Left cardiac atrium (tissue), 4 donors: ENCODE data around the gene TSKU. TPM values are rescaled to one million over a fixed set of nuclear protein-coding genes. Genes with fewer than 3 reads are reported as not detected.

Source experiments
- ATAC-seq, 2 donors: fragments of 200-7000 bp; cut with Tn5 transposase; one replicate each; pipeline ENCODE4 v1.9.1; 2020; ENCODE audit warnings: mild to moderate bottlenecking in 2 of 2, moderate library complexity in 2 of 2
- DNase-seq: peaks from one replicate; pipeline ENCODE4 v3.0.0-alpha.2; 2020
- intact Hi-C, 2 donors: fragments of 100-400 bp; cut with DNase I; formaldehyde crosslinking; loops; one replicate each; pipeline versions ENCODE4 v1.14.1 to v1.15.1; 2022 to 2023
- total RNA-seq, 2 donors: library from RNA; stranded (reverse); fragmentation: NEBNext Ultra II Directional; extraction: Animal tissue kit (Norgen Biotek cat#: 25700); gene quantifications; one replicate each; pipeline ENCODE4 v1.2.1, GENCODE V29; 2021
- donor health status: DM: no; HTN: yes; CAD: no.
- donor health status: DM: no; HTN: yes; CAD: no; lungs with severe emphysema.
- donor health status: DM: yes; HTN: yes; CAD: no.
- donor health status: Dilated cardiomyopathy.

The TSKU gene
- total RNA-seq, 2 donors from 2014 or later, result 27.7 to 33.3 TPM

GRCh38 chr11:76795936-76796441 is 12.8 kb downstream of the TSKU start:
- ATAC-seq (no peak), DNase-seq (no peak)
- intact Hi-C loops, result no loop called here

GRCh38 chr11:76796511-76797198 is 13.5 kb downstream of the TSKU start:
- no peak for DNase-seq
- no peak for ATAC-seq
- intact Hi-C loops, result no loop called here

GRCh38 chr11:76797341-76798201 is 14.4 kb downstream of the TSKU start:
- intact Hi-C loops, result loop anchor here in 1 of 2 donors (2.0 kb wide), 1 partner anchor 63 kb away; no protein-coding TSS in a partner anchor
- ATAC-seq (no peak), DNase-seq (no peak)

- no peak for ATAC-seq
- intact Hi-C loops, result loop anchor here in 1 of 2 donors (2.0 kb wide), 1 partner anchor 63 kb away; no protein-coding TSS in a partner anchor
- DNase-seq, result no peak
Measured at GRCh38 chr11:76798202-76798581, 15.0 kb downstream of the TSKU start.

GRCh38 chr11:76798671-76799065 is 15.5 kb downstream of the TSKU start:
- DNase-seq, result no peak
- intact Hi-C loops, result loop anchor here (1.0 to 2.0 kb wide), 2 partner anchors 64 kb away; no protein-coding TSS in a partner anchor
- peak; percentile 1 to 4 for ATAC-seq

- intact Hi-C loops, result loop anchor here (1.0 to 2.0 kb wide), 2 partner anchors 64 to 65 kb away; no protein-coding TSS in a partner anchor
- ATAC-seq (peak; percentile 90 to 93), DNase-seq (peak; percentile 93)
Measured at GRCh38 chr11:76799066-76799804, 16.1 kb downstream of the TSKU start.

GRCh38 chr11:76800466-76801200 is 17.5 kb downstream of the TSKU start:
- intact Hi-C loops, result loop anchor here (10.0 kb wide), 2 partner anchors 64 to 314 kb away; partner anchors contain the start of gene ACER3 (in 1 of the 2)
- DNase-seq (no peak), ATAC-seq (no peak)

- intact Hi-C loops, result loop anchor here (10.0 kb wide), 2 partner anchors 64 to 314 kb away; partner anchors contain the start of gene ACER3 (in 1 of the 2)
- DNase-seq (no peak), ATAC-seq (no peak)
Measured at GRCh38 chr11:76801225-76801624, 18.1 kb downstream of the TSKU start.

GRCh38 chr11:76801736-76802135 is 18.6 kb downstream of the TSKU start:
- ATAC-seq, result no peak
- intact Hi-C loops, result loop anchor here (10.0 kb wide), 2 partner anchors 63 to 313 kb away; partner anchors contain the start of gene ACER3 (in 1 of the 2)

GRCh38 chr11:76802151-76802550 is 19.0 kb downstream of the TSKU start:
- DNase-seq (no peak), ATAC-seq (no peak)

More at GRCh38 chr11:76801736-76802135, 18.6 kb downstream of the TSKU start:
- no peak for DNase-seq

GRCh38 chr11:76802621-76803020 is 19.5 kb downstream of the TSKU start:
- intact Hi-C loops, result loop anchor here (10.0 kb wide), 2 partner anchors 62 to 312 kb away; partner anchors contain the start of gene ACER3 (in 1 of the 2)
- no peak for ATAC-seq
- DNase-seq, result no peak

More at GRCh38 chr11:76802151-76802550, 19.0 kb downstream of the TSKU start:
- intact Hi-C loops, result loop anchor here (10.0 kb wide), 2 partner anchors 63 to 313 kb away; partner anchors contain the start of gene ACER3 (in 1 of the 2)

- intact Hi-C loops, result loop anchor here (10.0 kb wide), 2 partner anchors 62 to 312 kb away; partner anchors contain the start of gene ACER3 (in 1 of the 2)
- ATAC-seq, result peak in 1 of 2 donors; percentile 19
- DNase-seq, result no peak
Measured at GRCh38 chr11:76803023-76803422, 19.9 kb downstream of the TSKU start.

- DNase-seq (no peak), ATAC-seq (no peak)
- intact Hi-C loops, result loop anchor here (10.0 kb wide), 2 partner anchors 61 to 311 kb away; partner anchors contain the start of gene ACER3 (in 1 of the 2)
Measured at GRCh38 chr11:76803811-76804600, 20.9 kb downstream of the TSKU start.

GRCh38 chr11:76805206-76805913 is 22.2 kb downstream of the TSKU start:
- intact Hi-C loops, result loop anchor here (5.0 to 10.0 kb wide), 4 partner anchors 59 to 309 kb away; partner anchors contain the start of gene ACER3 (in 1 of the 2)
- DNase-seq (no peak), ATAC-seq (no peak)

- DNase-seq, result no peak
- intact Hi-C loops, result loop anchor here (5.0 to 10.0 kb wide), 4 partner anchors 59 to 309 kb away; partner anchors contain the start of gene ACER3 (in 1 of the 2)
- no peak for ATAC-seq
Measured at GRCh38 chr11:76806131-76806530, 23.0 kb downstream of the TSKU start.

GRCh38 chr11:76806608-76807205 is 23.6 kb downstream of the TSKU start:
- ATAC-seq, result no peak
- intact Hi-C loops, result loop anchor here (5.0 to 10.0 kb wide), 4 partner anchors 58 to 308 kb away; partner anchors contain the start of gene ACER3 (in 1 of the 2)
- no peak for DNase-seq
